ENCODE measurements around the gene SLC25A24. TPM values are rescaled to one million over a fixed set of nuclear protein-coding genes. Genes with fewer than 3 reads are reported as not detected.
"Not testable (repeated sequence)": the region's sequence is repeated elsewhere in the genome, so short reads cannot be mapped to it uniquely, and the experiment has no call there.

The SLC25A24 gene
- total RNA-seq, 1 experiment from 2014 or later: 35.4 TPM

DNA sequence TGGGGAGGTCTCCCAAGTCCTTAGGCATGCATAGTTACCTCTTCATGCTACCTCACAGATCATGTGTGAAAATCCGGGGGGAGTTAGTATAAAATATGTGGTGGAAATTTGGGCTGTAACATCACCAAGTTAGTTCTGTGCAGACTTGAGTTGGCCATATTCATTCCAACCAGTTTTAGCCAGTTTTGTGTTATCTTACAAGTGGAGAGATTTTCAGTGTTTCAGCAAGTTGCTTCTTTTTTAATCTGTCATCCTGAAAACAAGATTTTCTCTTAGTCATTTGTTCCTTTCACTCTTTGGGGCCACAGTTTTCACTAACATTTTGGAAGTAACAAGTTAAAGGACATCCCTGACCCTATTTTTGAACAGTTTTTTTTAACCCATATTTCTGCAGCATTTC is 11.3 kb downstream of the SLC25A24 start:
- TF ChIP-seq EZH2 (IDR thresholded peaks at IDR 0.05; ENCODE audit: borderline replicate concordance, low read depth, low read length, poor library complexity, severe bottlenecking): no peak
- TF ChIP-seq, protein P1, sequence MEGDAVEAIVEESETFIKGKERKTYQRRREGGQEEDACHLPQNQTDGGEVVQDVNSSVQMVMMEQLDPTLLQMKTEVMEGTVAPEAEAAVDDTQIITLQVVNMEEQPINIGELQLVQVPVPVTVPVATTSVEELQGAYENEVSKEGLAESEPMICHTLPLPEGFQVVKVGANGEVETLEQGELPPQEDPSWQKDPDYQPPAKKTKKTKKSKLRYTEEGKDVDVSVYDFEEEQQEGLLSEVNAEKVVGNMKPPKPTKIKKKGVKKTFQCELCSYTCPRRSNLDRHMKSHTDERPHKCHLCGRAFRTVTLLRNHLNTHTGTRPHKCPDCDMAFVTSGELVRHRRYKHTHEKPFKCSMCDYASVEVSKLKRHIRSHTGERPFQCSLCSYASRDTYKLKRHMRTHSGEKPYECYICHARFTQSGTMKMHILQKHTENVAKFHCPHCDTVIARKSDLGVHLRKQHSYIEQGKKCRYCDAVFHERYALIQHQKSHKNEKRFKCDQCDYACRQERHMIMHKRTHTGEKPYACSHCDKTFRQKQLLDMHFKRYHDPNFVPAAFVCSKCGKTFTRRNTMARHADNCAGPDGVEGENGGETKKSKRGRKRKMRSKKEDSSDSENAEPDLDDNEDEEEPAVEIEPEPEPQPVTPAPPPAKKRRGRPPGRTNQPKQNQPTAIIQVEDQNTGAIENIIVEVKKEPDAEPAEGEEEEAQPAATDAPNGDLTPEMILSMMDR (conservative IDR thresholded peaks at IDR 0.05; ENCODE audit: low read depth, low read length): no peak
- no peak for DNase-seq (ENCODE audit: low spot score)
- Histone ChIP-seq H3K4me1 (ENCODE audit: insufficient read depth, low read length, poor library complexity, severe bottlenecking) (no peaks in the 10 kb centered on the region), H3K27ac (ENCODE audit: low read depth, low read length, poor library complexity, severe bottlenecking) (no peak overlapping the region), H3K9me3 (ENCODE audit: low read depth, low read length, poor library complexity, severe bottlenecking) (no peaks in the 10 kb centered on the region), H3K27me3 (replicated peaks; ENCODE audit: insufficient read depth, low read depth, low read length, poor library complexity) (no peaks in the 10 kb centered on the region), H3K36me3 (ENCODE audit: insufficient read depth, low read length, poor library complexity, severe bottlenecking) (peaks cover 22% of the 10 kb centered on the region), H3K4me3 (ENCODE audit: low read depth, low read length, poor library complexity, severe bottlenecking) (no peak overlapping the region)
- CTCF ChIA-PET: no interaction called here
- TSS peak; percentile 27 for BruUV-seq (replicated peaks)
- intact Hi-C loops (cut with micrococcal nuclease; ENCODE audit: unreplicated experiment): no loop called here
- POLR2A ChIA-PET (ENCODE audit: low non-redundant PET): no interaction called here

DNA sequence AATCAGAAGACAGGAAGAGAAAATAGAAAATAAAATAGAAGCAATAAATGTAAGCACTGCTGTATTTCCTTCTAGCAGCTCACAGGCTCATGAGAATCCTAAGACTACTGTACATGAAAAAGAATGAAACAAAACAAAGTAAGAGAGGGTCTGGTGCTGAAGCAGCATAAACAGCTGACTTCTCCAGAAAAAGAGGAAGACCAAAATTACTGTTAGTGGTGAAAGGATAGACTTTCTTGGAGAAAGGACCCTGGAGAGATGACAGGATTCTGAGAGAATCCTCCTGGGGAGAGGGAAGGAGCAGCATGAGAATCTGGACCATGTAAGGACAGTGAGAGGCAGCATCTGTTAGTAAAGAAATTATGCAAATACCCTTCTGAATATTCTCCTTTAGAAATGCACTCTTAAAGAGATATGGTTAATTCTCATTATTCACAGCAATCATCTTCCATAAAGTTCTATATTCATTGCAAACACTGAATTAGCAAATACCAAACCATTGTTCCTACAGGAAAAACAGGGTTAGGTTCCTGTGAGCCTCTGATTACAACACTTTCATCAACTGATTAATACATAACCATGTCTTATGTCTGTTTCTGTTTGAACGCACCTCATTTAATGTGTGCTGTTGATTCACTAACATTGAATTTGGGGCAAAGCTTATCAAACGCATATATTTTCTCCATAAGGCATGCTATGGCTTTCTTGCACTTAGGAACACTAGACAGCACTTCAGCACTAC is 17.0 kb downstream of the SLC25A24 start:
- Histone ChIP-seq H3K9me3 (ENCODE audit: low read depth, low read length, poor library complexity, severe bottlenecking) (no peaks in the 10 kb centered on the region), H3K27ac (ENCODE audit: low read depth, low read length, poor library complexity, severe bottlenecking) (no peak overlapping the region), H3K27me3 (replicated peaks; ENCODE audit: insufficient read depth, low read depth, low read length, poor library complexity) (no peaks in the 10 kb centered on the region), H3K36me3 (ENCODE audit: insufficient read depth, low read length, poor library complexity, severe bottlenecking) (peaks cover 59% of the 10 kb centered on the region), H3K4me1 (ENCODE audit: insufficient read depth, low read length, poor library complexity, severe bottlenecking) (no peaks in the 10 kb centered on the region), H3K4me3 (ENCODE audit: low read depth, low read length, poor library complexity, severe bottlenecking) (no peak overlapping the region)
- BruUV-seq (replicated peaks): no TSS peak
- intact Hi-C loops (cut with micrococcal nuclease; ENCODE audit: unreplicated experiment): no loop called here
- POLR2A ChIA-PET (ENCODE audit: low non-redundant PET): no interaction called here
- no peak for DNase-seq (ENCODE audit: low spot score)
- TF ChIP-seq, protein P1 (conservative IDR thresholded peaks at IDR 0.05; ENCODE audit: low read depth, low read length): no peak
- no peak for TF ChIP-seq EZH2 (IDR thresholded peaks at IDR 0.05; ENCODE audit: borderline replicate concordance, low read depth, low read length, poor library complexity, severe bottlenecking)
- CTCF ChIA-PET: no interaction called here

DNA sequence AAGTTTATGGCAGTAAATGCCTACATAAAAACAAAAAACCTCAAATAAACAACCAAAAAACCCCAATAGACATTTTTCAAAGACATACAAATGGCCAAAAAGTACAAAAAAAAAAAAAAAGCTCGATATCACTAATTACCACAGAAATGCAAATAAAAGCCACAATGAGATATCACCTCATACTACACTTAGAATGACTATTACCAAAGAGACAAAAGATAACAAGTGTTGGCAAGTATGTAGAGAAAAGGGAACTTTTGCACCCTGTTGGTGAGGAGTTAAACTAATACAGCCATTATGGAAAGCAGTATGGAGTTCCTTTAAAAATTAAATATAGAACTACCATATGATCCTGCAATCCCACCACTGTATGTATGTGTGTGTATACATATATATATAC is 21.1 kb downstream of the SLC25A24 start:
- H3K4me1 ChIP-seq (ENCODE audit: insufficient read depth, low read length, poor library complexity, severe bottlenecking): no peaks in the 10 kb centered on the region
- H3K36me3 ChIP-seq (ENCODE audit: insufficient read depth, low read length, poor library complexity, severe bottlenecking): peaks cover 65% of the 10 kb centered on the region
- ChIA-PET POLR2A (ENCODE audit: low non-redundant PET) (no interaction called here), CTCF (no interaction called here)
- H3K27me3 ChIP-seq (replicated peaks; ENCODE audit: insufficient read depth, low read depth, low read length, poor library complexity): no peaks in the 10 kb centered on the region
- H3K27ac ChIP-seq (ENCODE audit: low read depth, low read length, poor library complexity, severe bottlenecking): no peak overlapping the region
- no peak for TF ChIP-seq EZH2 (IDR thresholded peaks at IDR 0.05; ENCODE audit: borderline replicate concordance, low read depth, low read length, poor library complexity, severe bottlenecking)
- TF ChIP-seq, protein P1 (conservative IDR thresholded peaks at IDR 0.05; ENCODE audit: low read depth, low read length): no peak
- intact Hi-C loops (cut with micrococcal nuclease; ENCODE audit: unreplicated experiment): no loop called here
- no peak overlapping the region for H3K4me3 ChIP-seq (ENCODE audit: low read depth, low read length, poor library complexity, severe bottlenecking)
- no peak for DNase-seq (ENCODE audit: low spot score)
- peaks cover 19% of the 10 kb centered on the region for H3K9me3 ChIP-seq (ENCODE audit: low read depth, low read length, poor library complexity, severe bottlenecking)
- BruUV-seq (replicated peaks): no TSS peak

DNA sequence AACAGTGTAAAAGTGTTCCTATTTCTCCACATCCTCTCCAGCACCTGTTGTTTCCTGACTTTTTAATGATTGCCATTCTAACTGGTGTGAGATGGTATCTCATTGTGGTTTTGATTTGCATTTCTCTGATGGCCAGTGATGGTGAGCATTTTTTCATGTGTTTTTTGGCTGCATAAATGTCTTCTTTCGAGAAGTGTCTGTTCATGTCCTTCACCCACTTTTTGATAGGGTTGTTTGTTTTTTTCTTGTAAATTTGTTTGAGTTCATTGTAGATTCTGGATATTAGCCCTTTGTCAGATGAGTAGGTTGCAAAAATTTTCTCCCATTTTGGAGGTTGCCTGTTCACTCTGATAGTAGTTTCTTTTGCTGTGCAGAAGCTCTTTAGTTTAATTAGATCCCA is 37.7 kb downstream of the SLC25A24 start:
- H3K36me3 ChIP-seq (ENCODE audit: insufficient read depth, low read length, poor library complexity, severe bottlenecking); POLR2A ChIA-PET (ENCODE audit: low non-redundant PET); H3K4me3 ChIP-seq (ENCODE audit: low read depth, low read length, poor library complexity, severe bottlenecking); H3K4me1 ChIP-seq (ENCODE audit: insufficient read depth, low read length, poor library complexity, severe bottlenecking); H3K27me3 ChIP-seq (replicated peaks; ENCODE audit: insufficient read depth, low read depth, low read length, poor library complexity); BruUV-seq (replicated peaks); DNase-seq (ENCODE audit: low spot score); CTCF ChIA-PET; intact Hi-C loops (cut with micrococcal nuclease; ENCODE audit: unreplicated experiment); H3K27ac ChIP-seq (ENCODE audit: low read depth, low read length, poor library complexity, severe bottlenecking); H3K9me3 ChIP-seq (ENCODE audit: low read depth, low read length, poor library complexity, severe bottlenecking): not testable (repeated sequence)

DNA sequence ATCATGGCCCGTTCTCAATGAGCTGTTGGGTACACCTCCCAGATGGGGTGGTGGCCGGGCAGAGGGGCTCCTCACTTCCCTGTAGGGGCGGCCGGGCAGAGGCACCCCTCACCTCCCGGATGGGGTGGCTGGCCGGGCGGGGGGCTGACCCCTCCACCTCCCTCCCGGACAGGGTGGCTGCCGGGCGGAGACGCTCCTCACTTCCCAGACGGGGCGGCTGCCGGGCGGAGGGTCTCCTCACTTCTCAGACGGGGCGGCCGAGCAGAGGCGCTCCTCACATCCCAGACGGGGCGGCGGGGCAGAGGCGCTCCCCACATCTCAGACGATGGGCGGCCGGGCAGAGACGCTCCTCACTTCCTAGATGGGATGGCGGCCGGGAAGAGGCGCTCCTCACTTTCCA is 40.2 kb downstream of the SLC25A24 start:
- DNase-seq (ENCODE audit: low spot score); H3K4me1 ChIP-seq (ENCODE audit: insufficient read depth, low read length, poor library complexity, severe bottlenecking); H3K4me3 ChIP-seq (ENCODE audit: low read depth, low read length, poor library complexity, severe bottlenecking); intact Hi-C loops (cut with micrococcal nuclease; ENCODE audit: unreplicated experiment); CTCF ChIA-PET; H3K36me3 ChIP-seq (ENCODE audit: insufficient read depth, low read length, poor library complexity, severe bottlenecking); POLR2A ChIA-PET (ENCODE audit: low non-redundant PET); H3K27ac ChIP-seq (ENCODE audit: low read depth, low read length, poor library complexity, severe bottlenecking); H3K9me3 ChIP-seq (ENCODE audit: low read depth, low read length, poor library complexity, severe bottlenecking); BruUV-seq (replicated peaks); H3K27me3 ChIP-seq (replicated peaks; ENCODE audit: insufficient read depth, low read depth, low read length, poor library complexity): not testable (repeated sequence)
